HG03342 (cell line): ENCODE results near the gene RAPGEF2.

Source experiments
- ATAC-seq: cut with Tn5 transposase; IDR thresholded peaks from one replicate; pipeline ENCODE4 v1.9.1; 2021; ENCODE audit warnings: mild to moderate bottlenecking, moderate library complexity; ENCODE audit not compliant: unreplicated experiment

Gene RAPGEF2

DNA sequence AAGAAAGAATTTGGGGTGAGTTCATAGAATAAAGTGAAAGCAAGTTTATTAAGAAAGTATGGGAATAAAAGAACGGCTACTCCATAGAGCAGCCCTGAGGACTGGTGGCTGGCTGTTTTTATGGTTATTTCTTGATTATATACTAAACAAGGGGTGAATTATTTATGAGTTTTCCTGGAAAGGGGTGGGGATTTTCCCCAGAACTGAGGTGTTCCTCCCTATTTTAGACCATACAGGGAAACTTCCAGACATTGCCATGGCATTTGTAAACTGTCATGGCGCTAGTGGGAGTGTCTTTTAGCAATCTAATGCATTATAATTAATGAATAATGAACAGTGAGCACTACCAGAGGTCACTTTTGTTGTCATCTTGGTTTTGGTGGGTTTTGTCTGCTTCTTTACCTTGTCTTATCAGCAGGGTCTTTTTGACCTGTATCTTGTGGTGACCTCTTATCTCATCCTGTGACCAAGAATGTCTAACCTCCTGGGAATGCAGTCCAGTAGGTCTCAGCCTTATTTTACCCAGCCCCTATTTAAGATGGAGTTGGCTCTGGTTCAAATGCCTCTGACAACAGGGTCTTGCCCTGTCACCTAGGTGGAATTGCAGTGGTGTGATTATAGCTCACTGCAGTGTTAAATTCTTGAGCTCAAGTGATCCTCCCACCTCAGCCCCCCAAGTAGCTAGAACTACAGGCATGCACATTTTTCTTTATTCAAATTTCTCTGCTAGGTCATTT, 27.1 kb downstream of the RAPGEF2 start:
- ATAC-seq: no peak

DNA sequence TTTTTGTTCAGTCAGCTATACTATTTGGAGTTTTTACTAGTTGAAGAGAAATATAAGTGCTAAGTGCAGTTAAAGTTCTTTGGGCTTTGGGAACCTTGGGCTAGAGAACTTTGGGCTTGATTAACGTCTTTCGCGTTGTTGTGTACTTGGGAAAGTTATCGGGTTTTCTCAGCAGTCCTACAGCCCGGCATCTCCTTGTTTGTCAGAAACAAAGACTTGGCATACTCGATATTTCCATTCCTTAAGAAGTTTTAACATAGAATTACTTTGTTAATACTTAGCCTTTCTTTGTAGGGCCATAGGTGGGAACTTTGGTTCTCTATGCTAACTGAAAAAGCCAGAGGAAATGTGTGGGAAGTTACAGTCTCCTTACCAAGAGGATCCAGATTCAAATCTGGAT, 28.7 kb downstream of the RAPGEF2 start:
- no peak for ATAC-seq

DNA sequence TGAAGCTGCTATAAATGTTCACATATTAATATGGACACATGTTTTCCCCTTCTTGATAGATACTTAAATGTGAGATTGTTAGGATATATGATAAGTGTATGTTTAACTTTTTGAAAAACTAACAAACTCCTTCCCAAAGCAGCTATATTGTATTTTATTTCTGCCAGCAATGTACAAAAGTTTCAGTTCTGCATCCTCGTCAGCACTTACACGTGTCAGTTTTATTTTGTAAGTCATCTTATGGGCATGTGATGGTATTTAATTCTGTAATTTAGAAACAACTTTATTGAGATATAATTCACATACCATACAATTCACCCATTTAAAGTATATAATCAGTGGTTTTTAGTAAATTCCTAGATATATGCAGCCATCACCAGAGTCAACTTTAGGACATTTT, 31.6 kb downstream of the RAPGEF2 start:
- ATAC-seq: no peak

DNA sequence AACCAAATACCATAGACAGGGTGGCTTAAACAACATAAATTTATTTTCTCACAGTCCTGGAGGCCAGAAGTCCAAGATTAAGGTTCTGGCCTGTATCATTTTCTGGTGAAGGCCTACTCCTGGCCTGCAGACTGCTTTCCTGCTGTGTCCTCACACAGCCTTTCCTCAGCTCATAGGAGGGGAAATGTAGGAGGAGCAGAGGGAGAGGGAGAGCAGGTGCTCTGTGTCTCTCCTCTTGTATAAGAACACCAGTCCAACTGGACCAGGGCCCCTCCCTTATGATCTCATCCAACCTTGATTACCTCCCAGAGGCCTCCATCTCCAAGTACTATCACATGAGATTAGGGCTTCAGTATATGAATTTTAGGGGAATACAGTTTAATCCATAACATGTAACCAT, 34.3 kb downstream of the RAPGEF2 start:
- ATAC-seq: no peak

DNA sequence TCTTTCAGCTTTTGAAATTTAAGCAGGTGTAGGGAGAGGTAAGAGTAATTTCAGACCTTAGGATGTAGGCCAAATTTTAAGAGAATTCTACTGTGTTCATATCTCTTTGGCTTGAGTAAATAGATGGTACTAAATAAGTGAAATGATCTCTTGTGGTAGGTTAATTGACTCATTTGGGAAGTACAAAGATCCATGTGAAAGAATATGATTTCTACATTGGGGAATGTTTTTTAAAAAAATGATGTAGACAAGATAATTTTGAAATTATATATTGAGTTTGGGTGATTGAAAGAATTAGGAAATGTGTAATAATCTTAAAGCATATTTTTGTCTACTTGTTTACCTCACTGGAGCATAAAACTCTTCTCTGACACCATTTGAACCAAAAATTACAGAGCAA, 35.6 kb downstream of the RAPGEF2 start:
- no peak for ATAC-seq

DNA sequence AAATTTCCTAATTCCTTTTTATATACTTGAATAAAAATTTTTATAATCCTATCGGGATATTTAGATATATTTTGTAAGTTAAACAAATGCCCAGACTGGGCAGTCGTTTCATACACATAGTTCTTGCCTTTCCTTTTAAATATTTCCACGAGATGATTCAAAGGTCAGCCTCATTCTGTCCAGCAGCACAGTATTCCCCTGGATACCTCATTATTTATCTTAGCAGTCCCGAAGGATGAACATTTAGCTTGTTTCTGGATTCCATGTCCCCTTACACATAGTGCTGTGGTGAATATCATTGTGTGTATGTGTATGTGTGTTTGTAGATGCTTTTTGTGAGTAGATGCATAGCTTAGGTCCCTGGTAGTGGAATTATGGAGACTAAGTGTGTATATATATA, 38.3 kb downstream of the RAPGEF2 start:
- no peak for ATAC-seq

DNA sequence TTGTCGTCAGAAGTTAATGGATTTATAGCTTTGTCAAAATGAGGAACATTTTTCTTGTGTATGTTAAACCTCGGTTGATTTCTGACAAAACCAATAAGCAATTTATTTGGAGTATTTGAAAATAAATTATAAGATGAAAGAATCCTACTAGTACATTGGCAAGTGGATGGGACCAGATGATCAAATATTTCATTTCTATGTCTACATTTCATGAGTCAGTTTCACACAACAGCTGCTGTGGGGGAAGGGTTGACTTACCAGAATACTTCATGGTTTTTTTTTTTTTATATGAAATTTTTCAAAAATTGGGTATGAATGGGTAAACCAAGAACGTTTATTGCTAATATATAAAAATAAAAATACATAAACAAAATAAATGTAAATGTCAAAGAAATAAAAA, 39.4 kb downstream of the RAPGEF2 start:
- ATAC-seq: no peak

DNA sequence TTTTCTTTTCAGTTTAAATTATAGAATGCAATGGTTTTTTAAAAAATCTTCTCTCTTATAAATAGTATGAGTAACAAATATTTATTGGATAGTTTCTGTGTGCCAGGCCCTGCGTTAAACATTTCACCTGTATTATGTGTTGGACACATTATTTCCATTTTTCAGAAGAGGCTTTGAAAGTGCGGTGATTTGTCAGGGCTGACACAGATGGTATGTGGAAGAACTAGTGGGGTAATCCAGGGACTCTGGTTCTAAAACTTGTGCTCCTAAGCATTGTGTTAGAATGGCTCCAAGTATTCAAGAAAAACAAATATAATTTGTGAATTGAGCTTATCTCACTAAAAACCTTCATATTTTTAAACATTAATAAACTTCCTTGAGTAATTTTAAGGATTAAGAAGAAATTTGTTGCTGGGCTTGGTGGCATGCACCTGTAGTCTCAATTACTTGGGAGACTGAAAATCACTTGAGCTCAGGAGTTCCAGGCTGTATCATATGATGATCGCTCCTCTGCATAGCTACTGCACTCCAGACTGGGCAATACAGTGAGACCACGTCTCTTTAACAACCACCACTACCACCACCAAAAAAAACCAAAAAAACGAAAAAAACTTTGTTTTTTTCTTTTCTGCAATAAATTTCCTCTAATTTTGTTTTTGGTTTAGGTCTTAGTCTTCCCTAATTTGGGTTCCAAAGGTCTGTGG, 40.0 kb downstream of the RAPGEF2 start:
- no peak for ATAC-seq

DNA sequence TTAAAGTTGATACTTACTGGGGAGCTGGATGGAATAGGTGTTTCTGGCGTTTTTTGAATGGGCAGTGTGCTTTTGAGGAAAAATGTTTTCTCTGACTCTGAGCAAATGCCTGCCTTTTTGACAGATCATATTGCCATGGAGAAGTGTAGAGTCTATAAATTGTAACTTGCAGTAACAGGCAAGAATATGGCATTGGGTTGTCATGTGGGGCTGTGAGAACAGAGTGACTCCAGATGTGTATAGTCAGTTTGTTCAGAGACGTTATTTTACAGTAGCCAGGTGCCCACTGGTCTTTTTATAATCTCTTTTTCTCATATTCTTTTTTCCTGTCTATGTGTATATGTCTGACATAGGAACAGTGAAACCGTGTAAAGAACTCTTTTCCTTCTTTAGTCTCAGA, 40.8 kb downstream of the RAPGEF2 start:
- no peak for ATAC-seq

DNA sequence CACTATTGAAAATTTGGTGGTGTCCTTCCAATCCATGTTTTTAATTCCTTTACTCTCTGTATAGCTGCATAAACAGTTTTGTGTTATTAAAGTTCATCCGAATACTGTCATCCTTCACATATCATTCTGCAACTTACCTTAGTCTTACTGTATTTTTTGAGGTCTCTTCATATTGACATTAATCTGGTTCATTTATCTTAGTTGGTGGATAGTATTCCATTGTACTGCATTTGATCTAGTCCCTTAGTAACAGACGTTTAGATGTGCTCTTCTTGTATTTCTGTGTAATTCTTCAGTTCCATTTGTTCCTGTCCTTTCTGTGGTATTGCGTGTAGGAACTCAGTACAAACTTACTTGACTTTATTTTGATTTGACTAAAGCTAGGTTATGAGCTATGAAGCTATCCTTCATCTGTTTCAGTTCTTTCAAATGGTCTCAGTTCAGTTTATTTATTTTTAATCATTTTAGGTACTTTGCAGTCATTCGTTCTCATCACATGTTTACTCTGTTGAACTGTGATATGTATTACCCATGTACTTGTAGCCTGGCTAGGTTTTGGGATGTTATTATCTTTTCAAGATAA, 41.3 kb downstream of the RAPGEF2 start:
- peak; percentile 59 for ATAC-seq

DNA sequence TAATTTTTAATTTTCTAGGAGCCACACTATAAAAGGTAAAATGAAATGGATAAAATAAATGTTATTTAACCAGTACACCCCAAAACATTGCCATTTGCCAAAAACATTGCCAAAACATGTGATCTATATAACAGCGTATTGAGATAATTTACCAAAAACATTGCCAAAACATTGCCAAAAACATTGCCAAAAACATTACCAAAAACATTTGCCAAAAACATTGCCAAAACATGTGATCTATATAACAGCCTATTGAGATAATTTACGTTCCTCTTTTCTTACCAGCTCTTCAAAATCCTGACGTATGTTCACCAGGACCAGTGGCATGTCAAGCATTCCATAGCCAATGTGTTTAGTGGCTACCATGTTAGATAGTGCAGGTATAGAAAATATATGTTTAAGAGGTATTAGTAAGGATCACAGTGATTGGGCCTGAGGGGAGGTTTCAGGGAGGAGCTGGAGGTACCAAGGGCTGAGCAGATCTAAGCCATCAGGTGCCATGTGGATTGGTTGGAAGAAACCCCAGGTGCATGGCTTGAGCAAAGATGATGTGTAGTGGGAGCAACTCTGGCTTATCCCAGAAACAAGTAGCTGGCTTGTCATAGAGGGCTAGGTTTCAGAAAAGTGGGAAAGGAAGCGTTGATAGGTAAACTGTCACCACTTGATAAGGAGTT, 42.6 kb downstream of the RAPGEF2 start:
- ATAC-seq: no peak

DNA sequence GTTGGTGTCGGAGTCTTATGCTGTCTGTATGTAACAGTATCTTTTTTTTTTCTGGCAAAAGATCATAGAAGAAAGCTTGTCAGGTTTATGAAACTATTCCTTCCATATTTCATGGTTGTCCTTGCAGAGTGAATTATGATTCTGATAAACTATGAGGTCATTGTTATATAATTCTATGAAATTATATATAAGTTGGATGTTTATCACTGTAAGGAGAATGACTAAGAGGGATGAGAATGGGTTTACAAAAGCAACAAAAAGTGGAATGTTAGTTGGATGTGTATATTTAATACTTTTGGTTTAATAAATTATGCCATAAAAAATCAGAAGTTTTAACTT, 43.1 kb downstream of the RAPGEF2 start:
- no peak for ATAC-seq

DNA sequence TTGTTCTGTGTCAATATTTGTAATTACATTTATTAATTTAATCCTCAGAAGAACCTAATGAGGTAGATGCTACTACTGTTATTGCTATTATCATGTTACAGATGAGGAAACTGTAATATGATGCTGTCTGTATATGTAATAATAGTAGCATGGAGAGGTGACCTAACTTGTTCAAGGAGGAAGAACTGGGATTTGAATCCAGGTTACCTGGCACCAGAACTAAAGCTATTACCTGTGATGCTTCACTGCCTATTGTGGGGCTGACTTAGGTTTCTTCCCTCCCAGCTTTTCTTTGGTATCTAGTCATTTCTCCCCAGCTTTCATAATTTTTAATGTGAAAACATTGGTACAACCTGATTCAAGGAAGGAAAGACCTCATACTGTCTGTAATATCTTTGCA, 43.6 kb downstream of the RAPGEF2 start:
- ATAC-seq: no peak

DNA sequence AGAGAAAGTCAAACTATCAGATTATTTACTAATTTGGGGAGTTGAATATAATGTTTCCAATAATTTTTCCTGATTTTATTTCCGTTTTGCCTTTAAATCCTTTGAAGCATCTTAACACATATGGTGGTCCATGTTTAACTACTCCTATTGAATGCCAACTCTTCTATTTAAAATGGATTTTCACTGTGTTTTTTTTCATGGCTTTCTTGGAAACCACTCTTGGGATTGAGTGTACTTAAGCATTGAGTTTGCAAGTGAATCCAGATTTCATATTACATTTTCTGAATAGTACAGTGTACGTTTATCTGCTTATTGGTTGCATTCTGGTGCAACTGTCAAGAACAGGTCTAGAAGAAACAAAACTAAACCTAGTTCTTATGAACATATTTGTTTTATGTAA, 45.6 kb downstream of the RAPGEF2 start:
- no peak for ATAC-seq

DNA sequence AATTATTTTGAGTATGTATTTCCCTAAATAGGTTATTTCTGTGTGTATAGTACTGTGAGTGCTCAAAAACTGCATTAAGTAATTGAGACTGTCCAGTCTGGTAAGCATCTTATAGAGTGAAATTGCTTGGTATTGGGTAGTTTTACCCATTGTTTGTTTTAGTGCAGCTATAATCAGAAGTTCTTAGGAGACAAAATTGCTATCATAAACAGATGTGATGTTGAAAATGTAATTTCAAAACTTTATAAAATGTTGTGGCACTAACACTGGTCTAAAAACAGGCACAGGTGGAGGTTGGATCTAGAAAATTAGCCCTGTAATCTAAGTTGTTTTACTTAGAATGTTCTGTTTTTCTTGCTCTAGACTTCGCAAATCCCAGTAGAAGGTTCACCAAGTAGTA, 46.8 kb downstream of the RAPGEF2 start:
- no peak for ATAC-seq

DNA sequence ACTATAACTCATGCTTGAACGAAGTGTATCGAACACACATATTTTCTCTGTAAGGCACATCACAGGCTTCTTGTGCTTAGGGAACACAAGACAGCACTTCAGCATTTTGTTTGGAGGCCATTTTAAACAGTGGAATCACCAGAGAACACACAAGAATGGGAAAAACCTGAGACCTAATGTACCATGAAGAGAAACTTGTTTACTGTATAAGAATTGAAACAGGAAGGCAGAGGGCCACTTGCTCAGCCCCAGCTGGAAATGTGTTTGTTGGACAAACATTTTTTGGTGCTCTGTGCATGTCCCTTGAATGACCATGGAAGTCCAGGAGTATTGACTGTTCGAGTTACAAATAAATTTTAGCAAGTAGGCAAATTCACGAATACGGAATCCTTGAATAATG, 47.5 kb downstream of the RAPGEF2 start:
- peak; percentile 59 for ATAC-seq

DNA sequence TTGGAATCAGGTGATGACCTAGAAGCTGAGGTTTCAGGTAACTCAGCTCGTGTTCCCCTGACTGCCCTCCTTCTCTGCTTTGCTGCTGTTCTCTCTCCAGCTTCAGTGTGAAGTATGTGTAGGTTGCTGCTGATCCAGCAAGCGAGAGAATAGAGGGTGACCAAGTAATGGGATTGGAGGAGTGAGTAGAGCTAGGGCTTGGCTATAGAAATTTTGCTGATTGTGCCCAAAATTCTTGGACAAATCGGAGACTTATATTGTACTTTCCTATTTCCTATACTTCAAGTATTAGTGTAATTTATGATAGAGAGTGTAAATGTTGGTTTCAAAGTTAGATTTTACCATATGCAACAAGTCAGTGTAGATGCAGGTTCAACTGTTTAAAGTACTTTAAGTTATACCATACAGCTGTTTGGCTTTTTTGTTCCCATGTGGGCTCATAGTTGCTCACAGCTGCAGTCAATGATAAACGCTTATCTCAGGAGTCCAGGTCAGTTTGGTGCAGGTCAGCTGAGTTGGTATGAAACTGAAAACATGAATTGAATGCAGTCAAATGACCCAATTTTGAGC, 48.0 kb downstream of the RAPGEF2 start:
- ATAC-seq: peak; percentile 47

DNA sequence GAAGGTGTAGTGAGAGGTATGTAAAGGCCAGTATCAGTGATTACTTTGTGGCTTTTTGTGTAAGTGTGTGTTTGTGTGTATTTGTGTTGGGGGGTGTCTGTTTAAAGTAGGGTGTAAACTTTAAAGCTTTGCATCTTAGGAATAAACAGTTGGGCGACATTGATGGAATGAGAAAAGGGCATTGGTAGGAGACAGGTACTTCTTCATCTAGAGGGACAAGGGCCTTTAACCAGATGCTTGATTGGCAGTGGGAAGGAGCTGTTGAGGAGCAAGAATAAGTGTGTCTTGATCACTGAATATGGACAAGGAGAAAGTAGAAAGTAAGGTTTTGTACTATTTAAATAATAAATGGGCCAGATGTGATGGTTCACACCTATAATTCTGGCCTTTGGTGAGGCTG, 48.8 kb downstream of the RAPGEF2 start:
- no peak for ATAC-seq

DNA sequence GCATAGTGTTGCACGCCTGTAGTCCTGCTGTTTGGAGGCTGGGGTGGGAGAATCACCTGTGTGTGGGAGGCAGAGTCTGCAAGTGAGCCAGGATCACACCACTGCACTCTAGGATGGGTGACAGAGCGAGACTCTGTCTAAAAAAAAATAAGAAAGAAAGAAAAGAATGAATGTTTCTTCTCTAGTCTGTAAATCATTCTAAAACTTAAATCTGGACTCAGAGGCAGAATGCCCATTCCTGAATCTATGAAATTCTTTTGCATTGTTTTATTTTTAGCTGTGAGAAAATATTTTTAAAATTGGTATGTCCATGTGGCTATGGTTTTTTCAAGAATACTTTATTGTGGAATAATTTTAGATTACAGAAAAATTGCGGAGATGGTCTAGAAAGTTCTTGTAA, 49.3 kb downstream of the RAPGEF2 start:
- ATAC-seq: no peak

DNA sequence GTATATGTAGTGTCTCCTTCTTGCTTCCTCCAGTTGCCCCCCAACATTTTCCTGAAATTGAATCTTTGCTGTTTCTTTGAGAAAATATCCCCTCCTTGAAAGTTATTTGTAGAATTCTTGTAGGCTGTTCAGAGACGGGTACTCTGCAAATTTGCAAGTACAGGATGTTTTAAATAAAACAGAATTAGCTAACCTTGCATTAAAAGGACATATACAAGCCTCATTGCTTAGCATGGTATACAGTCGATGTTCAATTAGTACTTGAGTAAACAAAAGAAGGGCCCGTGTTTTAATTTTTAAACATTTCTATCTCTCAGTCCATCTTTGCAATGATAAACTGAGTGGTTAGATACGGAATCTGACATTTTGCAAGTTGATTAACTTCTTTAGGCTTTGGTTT, 50.8 kb downstream of the RAPGEF2 start:
- ATAC-seq: no peak

DNA sequence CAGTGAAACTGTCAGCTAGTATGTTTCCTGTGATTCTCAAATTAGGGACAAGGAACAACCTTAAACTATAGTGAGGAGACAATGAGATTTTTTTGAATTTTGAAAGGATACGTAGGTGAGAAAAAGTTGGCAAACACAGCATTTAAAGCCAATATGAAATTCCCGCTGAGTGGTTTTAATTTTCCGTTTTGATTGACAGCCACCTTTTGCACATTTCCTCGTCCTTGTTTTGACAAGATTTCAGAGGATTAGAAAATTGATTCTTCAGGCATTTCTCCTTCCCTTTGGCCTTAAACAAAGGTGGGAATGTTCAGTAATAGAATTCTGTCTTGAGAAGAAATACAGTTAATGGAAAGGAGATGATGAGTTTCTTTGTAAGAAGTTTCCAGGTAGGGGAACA, 52.2 kb downstream of the RAPGEF2 start:
- no peak for ATAC-seq
